K562 (cell line): ENCODE data around the gene RNASE8. TPM values are rescaled to one million over a fixed set of nuclear protein-coding genes. Genes with fewer than 3 reads are reported as not detected.

Source experiments
- ADNP ChIP-seq: fragments of 200-800 bp; sonication (Bioruptor generic); IDR thresholded peaks from 2 replicates; pipeline ENCODE4 v1.6.1; 2016; ENCODE audit warnings: missing genetic modification characterization, missing compliant biosample characterization
- COPS2 ChIP-seq: fragments of 450-650 bp; conservative IDR thresholded peaks from 2 replicates; pipeline ENCODE4 v1.6.1; 2016; ENCODE audit warnings: mild to moderate bottlenecking, moderate library complexity
- ELF1 ChIP-seq: fragments of 200-800 bp; sonication (Bioruptor generic); IDR thresholded peaks from 2 replicates; pipeline ENCODE4 v1.6.1; 2016; ENCODE audit warnings: missing genetic modification characterization, missing compliant biosample characterization
- ELK3 ChIP-seq: fragments of 450-650 bp; formaldehyde crosslinking; IDR thresholded peaks from 2 replicates; pipeline ENCODE4 v1.4.0; 2020; ENCODE audit warnings: mild to moderate bottlenecking
- JUND ChIP-seq, 2 experiments: IDR thresholded peaks; 2 replicates in 1 of 2; 3 replicates in 1 of 2; pipeline ENCODE4 v1.6.1; 2011; ENCODE audit warnings: borderline replicate concordance in 2 of 2, low read depth in 2 of 2, low read length in 2 of 2, improper control_type of control experiment in 1 of 2, missing biosample characterization in 1 of 2, missing genetic modification characterization in 1 of 2, missing genetic modification reagents in 1 of 2
- LEF1 ChIP-seq: fragments of 450-650 bp; IDR thresholded peaks from 2 replicates; pipeline ENCODE4 v1.6.1; 2016; ENCODE audit warnings: mild to moderate bottlenecking
- MEF2D ChIP-seq: conservative IDR thresholded peaks from 2 replicates; pipeline ENCODE4 v1.6.1; 2016; ENCODE audit warnings: low read depth, missing genetic modification characterization, missing compliant biosample characterization
- MYBL2 ChIP-seq, 2 experiments: fragments of 450-650 bp in 1 of 2; sonication (generic) in 1 of 2; formaldehyde crosslinking in 1 of 2; IDR thresholded peaks; 2 replicates each; pipeline versions ENCODE4 v1.6.1 to v1.8.1; 2017 to 2022; ENCODE audit warnings: borderline replicate concordance in 1 of 2, inconsistent platforms in 1 of 2, low read depth in 1 of 2, mild to moderate bottlenecking in 1 of 2, missing genetic modification reagents in 1 of 2, moderate library complexity in 1 of 2
- NFYB ChIP-seq: IDR thresholded peaks from 2 replicates; pipeline ENCODE4 v1.6.1; 2011; ENCODE audit warnings: mild to moderate bottlenecking, moderate library complexity; ENCODE audit not compliant: insufficient read length; ENCODE audit errors: extremely low read depth
- NR2C2 ChIP-seq, 2 experiments: fragments of 200-800 bp in 1 of 2; sonication (Bioruptor generic) in 1 of 2; sonication (generic) in 1 of 2; formaldehyde crosslinking in 1 of 2; IDR thresholded peaks; 2 replicates each; pipeline versions ENCODE4 v1.6.1 to v1.8.0; 2016 to 2022; ENCODE audit warnings: mild to moderate bottlenecking in 1 of 2, missing compliant biosample characterization in 1 of 2, missing genetic modification characterization in 1 of 2, missing genetic modification reagents in 1 of 2
- PHB ChIP-seq: fragments of 250-450 bp; sonication (Bioruptor Pico); IDR thresholded peaks from 2 replicates; pipeline ENCODE4 v1.5.0; 2021
- PML ChIP-seq: IDR thresholded peaks from 2 replicates; pipeline ENCODE4 v1.6.1; 2012; ENCODE audit warnings: low read length, inconsistent platforms
- SIN3B ChIP-seq: fragments of 450-650 bp; IDR thresholded peaks from 2 replicates; pipeline ENCODE4 v1.6.1; 2017; ENCODE audit warnings: low read depth, mild to moderate bottlenecking, moderate library complexity
- STAG1 ChIP-seq: sonication (generic); formaldehyde crosslinking; IDR thresholded peaks from 2 replicates; pipeline ENCODE4 v1.5.0; 2020; ENCODE audit warnings: missing genetic modification reagents, borderline replicate concordance
- TBP ChIP-seq: optimal IDR thresholded peaks from 2 replicates; pipeline ENCODE3; 2011; ENCODE audit warnings: low read depth, low read length, improper control_type of control experiment
- XRCC5 ChIP-seq: fragments of 200-400 bp; formaldehyde crosslinking; IDR thresholded peaks from 2 replicates; pipeline ENCODE4 v1.6.1; 2017; ENCODE audit warnings: low read depth, mild to moderate bottlenecking, low read length
- ZC3H11A ChIP-seq: IDR thresholded peaks from 2 replicates; pipeline ENCODE4 v1.6.1; 2012; ENCODE audit warnings: low read depth, low read length, improper control_type of control experiment
- ZNF232 ChIP-seq: sonication (generic); formaldehyde crosslinking; IDR thresholded peaks from 2 replicates; pipeline ENCODE4 v1.8.0; 2022; ENCODE audit warnings: mild to moderate bottlenecking, missing genetic modification reagents
- ZNF57 ChIP-seq: fragments of 450-650 bp; formaldehyde crosslinking; IDR thresholded peaks from 2 replicates; pipeline ENCODE4 v1.4.0; 2020; ENCODE audit warnings: mild to moderate bottlenecking, moderate library complexity
- ZNF655 ChIP-seq: fragments of 250-450 bp; sonication (Bioruptor Pico); IDR thresholded peaks from 2 replicates; pipeline ENCODE4 v1.5.0; 2021
- polyA plus RNA-seq, 8 experiments: library from polyadenylated mRNA; depleted of rRNA in 4 of 8; stranded (reverse) in 5 of 8; unstranded in 3 of 8; fragments of >200 nt; fragmentation: Nextera tagmentation in 2 of 8; fragmentation: Illumina TruSeq in 1 of 8; extraction: Ambion mirVana in 2 of 8; extraction: Trizol in 1 of 8; gene quantifications; 2 replicates each; pipeline versions ENCODE4 v1.2.1 to v1.2.3, GENCODE V29; 2011 to 2014; ENCODE audit warnings: inconsistent platforms in 1 of 8, missing spikeins in 1 of 8
- total RNA-seq, 7 experiments: library from RNA; depleted of rRNA in 6 of 7; stranded (reverse); fragments of >200 nt in 6 of 7; fragmentation: Illumina TruSeq in 2 of 7; extraction: Trizol in 2 of 7; gene quantifications; 2 replicates each; pipeline versions ENCODE4 v1.2.1 to v1.2.3, GENCODE V29; 2011 to 2021; ENCODE audit warnings: low replicate concordance in 1 of 7
- TF ChIP-seq, protein P1 (sequence below): fragments of 450-650 bp; IDR thresholded peaks from 2 replicates; pipeline ENCODE4 v1.7.1; 2018; ENCODE audit warnings: mild to moderate bottlenecking, low read depth; ENCODE audit not compliant: partially characterized antibody
- TF ChIP-seq, protein P2 (sequence below): sonication (generic); formaldehyde crosslinking; IDR thresholded peaks from 2 replicates; pipeline ENCODE4 v1.8.1; 2022; ENCODE audit warnings: missing genetic modification reagents

Gene RNASE8
- total and polyA plus RNA-seq, 9 of the 15 experiments (the other 6 are each of a cell fraction or from before 2014, with no cell fraction given) = not detected

- TF ChIP-seq, protein P1, sequence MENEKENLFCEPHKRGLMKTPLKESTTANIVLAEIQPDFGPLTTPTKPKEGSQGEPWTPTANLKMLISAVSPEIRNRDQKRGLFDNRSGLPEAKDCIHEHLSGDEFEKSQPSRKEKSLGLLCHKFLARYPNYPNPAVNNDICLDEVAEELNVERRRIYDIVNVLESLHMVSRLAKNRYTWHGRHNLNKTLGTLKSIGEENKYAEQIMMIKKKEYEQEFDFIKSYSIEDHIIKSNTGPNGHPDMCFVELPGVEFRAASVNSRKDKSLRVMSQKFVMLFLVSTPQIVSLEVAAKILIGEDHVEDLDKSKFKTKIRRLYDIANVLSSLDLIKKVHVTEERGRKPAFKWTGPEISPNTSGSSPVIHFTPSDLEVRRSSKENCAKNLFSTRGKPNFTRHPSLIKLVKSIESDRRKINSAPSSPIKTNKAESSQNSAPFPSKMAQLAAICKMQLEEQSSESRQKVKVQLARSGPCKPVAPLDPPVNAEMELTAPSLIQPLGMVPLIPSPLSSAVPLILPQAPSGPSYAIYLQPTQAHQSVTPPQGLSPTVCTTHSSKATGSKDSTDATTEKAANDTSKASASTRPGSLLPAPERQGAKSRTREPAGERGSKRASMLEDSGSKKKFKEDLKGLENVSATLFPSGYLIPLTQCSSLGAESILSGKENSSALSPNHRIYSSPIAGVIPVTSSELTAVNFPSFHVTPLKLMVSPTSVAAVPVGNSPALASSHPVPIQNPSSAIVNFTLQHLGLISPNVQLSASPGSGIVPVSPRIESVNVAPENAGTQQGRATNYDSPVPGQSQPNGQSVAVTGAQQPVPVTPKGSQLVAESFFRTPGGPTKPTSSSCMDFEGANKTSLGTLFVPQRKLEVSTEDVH = peak; percentile 14
- TF ChIP-seq SIN3B (no peak), STAG1 (CRISPR knock-in tag) (peak; percentile 32; the same call in 1 of the 2 replicates), XRCC5 (no peak), ELF1 (tag) (no peak), NR2C2 (CRISPR knock-in tag; IDR thresholded peaks at IDR 0.05) (no peak), NR2C2 (tag; IDR thresholded peaks at IDR 0.05) (peak; percentile 94), PHB (CRISPR knock-in tag) (no peak), COPS2 (no peak), TBP (no peak), ZNF655 (CRISPR knock-in tag) (no peak), MEF2D (no peak; the same call in 1 of the 2 replicates), ADNP (tag) (no peak), JUND (IDR thresholded peaks at IDR 0.05; ENCODE audit: borderline replicate concordance, low read depth, low read length) (0 out of 2 replicates have a peak, but pooled peaks have one; percentile 10), JUND (tag; IDR thresholded peaks at IDR 0.05; ENCODE audit: borderline replicate concordance, low read depth, low read length) (no peak), MYBL2 (IDR thresholded peaks at IDR 0.05; ENCODE audit: low read depth) (no peak), MYBL2 (CRISPR knock-in tag; IDR thresholded peaks at IDR 0.05; ENCODE audit: borderline replicate concordance) (no peak), ZNF232 (peak; percentile 27; the same call in 1 of the 2 replicates), LEF1 (0 out of 2 replicates have a peak, but pooled peaks have one; percentile 44), ZNF57 (CRISPR knock-in tag) (no peak), ZC3H11A (0 out of 2 replicates have a peak, but pooled peaks have one; percentile 47), ELK3 (CRISPR knock-in tag) (no peak), PML (no peak; the same call in 1 of the 2 replicates), NFYB (no peak)
- TF ChIP-seq, protein P2, sequence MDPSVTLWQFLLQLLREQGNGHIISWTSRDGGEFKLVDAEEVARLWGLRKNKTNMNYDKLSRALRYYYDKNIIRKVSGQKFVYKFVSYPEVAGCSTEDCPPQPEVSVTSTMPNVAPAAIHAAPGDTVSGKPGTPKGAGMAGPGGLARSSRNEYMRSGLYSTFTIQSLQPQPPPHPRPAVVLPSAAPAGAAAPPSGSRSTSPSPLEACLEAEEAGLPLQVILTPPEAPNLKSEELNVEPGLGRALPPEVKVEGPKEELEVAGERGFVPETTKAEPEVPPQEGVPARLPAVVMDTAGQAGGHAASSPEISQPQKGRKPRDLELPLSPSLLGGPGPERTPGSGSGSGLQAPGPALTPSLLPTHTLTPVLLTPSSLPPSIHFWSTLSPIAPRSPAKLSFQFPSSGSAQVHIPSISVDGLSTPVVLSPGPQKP = no peak
Measured at GRCh38 chr14:21104448-21105060, 46.9 kb downstream of the RNASE8 start (continued).
